ENCODE data around the gene HSD17B4.
A peak's percentile ranks its signal among the peaks of the same experiment; 100 is the strongest.
"Not testable (repeated sequence)": the region's sequence is repeated elsewhere in the genome, so short reads cannot be mapped to it uniquely, and the experiment has no call there.

The HSD17B4 gene

DNA sequence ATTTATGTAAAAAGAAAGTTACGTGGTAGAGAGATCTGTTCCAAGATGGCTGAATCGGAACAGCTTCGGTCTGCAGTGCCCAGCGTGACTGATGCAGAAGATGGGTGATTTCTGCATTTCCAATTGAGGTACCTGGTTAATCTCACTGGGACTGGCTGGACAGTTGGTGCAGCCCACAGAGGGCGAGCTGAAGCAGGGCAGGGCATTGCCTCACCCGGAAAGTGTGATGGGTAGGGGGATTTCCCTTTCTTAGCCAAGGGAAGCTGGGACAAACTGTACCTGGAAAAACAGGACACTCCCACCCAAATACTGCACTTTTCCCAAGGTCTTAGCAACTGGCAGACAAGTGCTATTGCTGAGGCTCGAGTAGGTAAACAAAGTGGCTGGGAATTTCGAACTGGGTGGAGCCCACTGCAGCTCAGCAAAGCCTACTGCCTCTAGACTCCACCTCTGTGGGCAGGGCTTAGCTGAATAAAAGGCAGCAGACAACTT lies 13.1 kb upstream of the HSD17B4 start:
- no peaks in the 10 kb centered on the region for H3K27me3 ChIP-seq (ENCODE audit: low read depth, low read length)
- H2AFZ ChIP-seq (ENCODE audit: low read depth, low read length): no peak overlapping the region
- no peaks in the 10 kb centered on the region for H3K79me2 ChIP-seq (ENCODE audit: low read length)
- no peak overlapping the region for H3K4me3 ChIP-seq (ENCODE audit: low read length)
- no peaks in the 10 kb centered on the region for H3K36me3 ChIP-seq (replicated peaks; ENCODE audit: low read depth, low read length)
- TF ChIP-seq, protein P1, sequence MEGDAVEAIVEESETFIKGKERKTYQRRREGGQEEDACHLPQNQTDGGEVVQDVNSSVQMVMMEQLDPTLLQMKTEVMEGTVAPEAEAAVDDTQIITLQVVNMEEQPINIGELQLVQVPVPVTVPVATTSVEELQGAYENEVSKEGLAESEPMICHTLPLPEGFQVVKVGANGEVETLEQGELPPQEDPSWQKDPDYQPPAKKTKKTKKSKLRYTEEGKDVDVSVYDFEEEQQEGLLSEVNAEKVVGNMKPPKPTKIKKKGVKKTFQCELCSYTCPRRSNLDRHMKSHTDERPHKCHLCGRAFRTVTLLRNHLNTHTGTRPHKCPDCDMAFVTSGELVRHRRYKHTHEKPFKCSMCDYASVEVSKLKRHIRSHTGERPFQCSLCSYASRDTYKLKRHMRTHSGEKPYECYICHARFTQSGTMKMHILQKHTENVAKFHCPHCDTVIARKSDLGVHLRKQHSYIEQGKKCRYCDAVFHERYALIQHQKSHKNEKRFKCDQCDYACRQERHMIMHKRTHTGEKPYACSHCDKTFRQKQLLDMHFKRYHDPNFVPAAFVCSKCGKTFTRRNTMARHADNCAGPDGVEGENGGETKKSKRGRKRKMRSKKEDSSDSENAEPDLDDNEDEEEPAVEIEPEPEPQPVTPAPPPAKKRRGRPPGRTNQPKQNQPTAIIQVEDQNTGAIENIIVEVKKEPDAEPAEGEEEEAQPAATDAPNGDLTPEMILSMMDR (IDR thresholded peaks at IDR 0.05; ENCODE audit: low read depth, low read length): no peak
- TF ChIP-seq EZH2phosphoT487 (IDR thresholded peaks at IDR 0.05; ENCODE audit: low read depth): no peak
- H3K9me3 ChIP-seq (ENCODE audit: insufficient read depth, low read length): no peaks in the 10 kb centered on the region
- H3K27ac ChIP-seq (ENCODE audit: low read length): no peak overlapping the region
- H3K9ac ChIP-seq (ENCODE audit: low read length): no peak overlapping the region
- H4K20me1 ChIP-seq (ENCODE audit: insufficient read depth, low read length): no peaks in the 10 kb centered on the region
- peaks cover 18% of the 10 kb centered on the region for H3K4me1 ChIP-seq (ENCODE audit: low read length)
- no peak overlapping the region for H3K4me2 ChIP-seq (ENCODE audit: low read length)

DNA sequence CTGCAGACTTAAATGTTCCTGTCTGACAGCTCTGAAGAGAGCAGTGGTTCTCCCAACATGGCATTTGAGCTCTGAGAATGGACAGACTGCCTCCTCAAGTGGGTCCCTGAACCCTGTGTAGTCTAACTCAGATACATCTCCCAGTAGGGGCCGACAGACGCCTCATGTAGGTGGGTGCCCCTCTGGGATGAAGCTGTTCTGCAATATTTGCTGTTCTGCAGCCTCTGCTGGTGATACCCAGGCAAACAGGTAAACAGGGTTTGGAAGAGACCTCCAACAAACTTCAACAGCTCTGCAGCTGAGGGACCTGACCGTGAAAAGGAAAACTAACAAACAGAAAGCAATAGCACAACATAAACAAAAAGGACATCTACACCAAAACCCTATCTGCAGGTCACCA lies 12.7 kb upstream of the HSD17B4 start:
- H3K4me2 ChIP-seq (ENCODE audit: low read length): not testable (repeated sequence)

GRCh38 chr5:119444643-119445042 lies 7.7 kb upstream of the HSD17B4 start:
- not testable (repeated sequence) for H3K4me1 ChIP-seq (ENCODE audit: low read length); H3K79me2 ChIP-seq (ENCODE audit: low read length); H3K27ac ChIP-seq (ENCODE audit: low read length); H3K9ac ChIP-seq (ENCODE audit: low read length); H3K4me3 ChIP-seq (ENCODE audit: low read length); H3K4me2 ChIP-seq (ENCODE audit: low read length); H2AFZ ChIP-seq (ENCODE audit: low read depth, low read length); H3K27me3 ChIP-seq (ENCODE audit: low read depth, low read length); H3K9me3 ChIP-seq (ENCODE audit: insufficient read depth, low read length); H4K20me1 ChIP-seq (ENCODE audit: insufficient read depth, low read length); H3K36me3 ChIP-seq (replicated peaks; ENCODE audit: low read depth, low read length)

More for the DNA sequence above, 12.7 kb upstream of the HSD17B4 start:
- H3K4me1 ChIP-seq (ENCODE audit: low read length): peaks cover 14% of the 10 kb centered on the region
- not testable (repeated sequence) for H2AFZ ChIP-seq (ENCODE audit: low read depth, low read length); H3K27ac ChIP-seq (ENCODE audit: low read length); H4K20me1 ChIP-seq (ENCODE audit: insufficient read depth, low read length); H3K27me3 ChIP-seq (ENCODE audit: low read depth, low read length); H3K9ac ChIP-seq (ENCODE audit: low read length); H3K4me3 ChIP-seq (ENCODE audit: low read length); H3K9me3 ChIP-seq (ENCODE audit: insufficient read depth, low read length); H3K36me3 ChIP-seq (replicated peaks; ENCODE audit: low read depth, low read length); H3K79me2 ChIP-seq (ENCODE audit: low read length)

- H3K27ac ChIP-seq (ENCODE audit: low read length): no peak overlapping the region
- H4K20me1 ChIP-seq (ENCODE audit: insufficient read depth, low read length): no peaks in the 10 kb centered on the region
- no peaks in the 10 kb centered on the region for H3K27me3 ChIP-seq (ENCODE audit: low read depth, low read length)
- peaks cover 16% of the 10 kb centered on the region for H3K4me1 ChIP-seq (ENCODE audit: low read length)
- H3K36me3 ChIP-seq (replicated peaks; ENCODE audit: low read depth, low read length): no peaks in the 10 kb centered on the region
- H3K79me2 ChIP-seq (ENCODE audit: low read length): no peaks in the 10 kb centered on the region
- no peak overlapping the region for H3K4me3 ChIP-seq (ENCODE audit: low read length)
- H3K9me3 ChIP-seq (ENCODE audit: insufficient read depth, low read length): no peaks in the 10 kb centered on the region
- no peak overlapping the region for H2AFZ ChIP-seq (ENCODE audit: low read depth, low read length)
- no peak overlapping the region for H3K9ac ChIP-seq (ENCODE audit: low read length)
- no peak overlapping the region for H3K4me2 ChIP-seq (ENCODE audit: low read length)
- TF ChIP-seq, protein P1 (IDR thresholded peaks at IDR 0.05; ENCODE audit: low read depth, low read length): no peak
- no peak for TF ChIP-seq EZH2phosphoT487 (IDR thresholded peaks at IDR 0.05; ENCODE audit: low read depth)
Measured at GRCh38 chr5:119445544-119445943, 6.8 kb upstream of the HSD17B4 start.

DNA sequence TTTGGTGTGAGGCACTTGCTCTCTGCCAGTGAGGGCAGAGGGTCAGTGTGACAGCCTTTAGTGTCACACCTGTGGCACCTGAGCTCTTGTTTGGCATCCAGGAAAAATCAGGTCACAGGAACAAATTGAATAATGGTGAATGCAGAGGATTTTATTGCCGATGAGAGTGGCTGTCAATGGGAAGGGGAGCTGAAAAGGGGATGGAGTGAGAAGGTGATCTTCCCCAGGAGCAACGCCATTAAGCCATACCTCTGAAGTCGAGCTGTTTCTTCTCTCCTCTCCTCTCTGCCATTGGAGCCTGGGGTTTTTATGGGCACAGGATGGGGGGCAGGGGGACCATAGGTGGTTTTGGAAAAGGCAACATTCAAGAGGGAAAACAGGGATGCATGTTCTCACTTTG lies 2.4 kb upstream of the HSD17B4 start:
- Histone ChIP-seq H3K4me2 (ENCODE audit: low read length) (0 out of 2 replicates have a peak overlapping the region, but pooled peaks have one; percentile 12), H3K27me3 (ENCODE audit: low read depth, low read length) (no peaks in the 10 kb centered on the region), H3K4me1 (ENCODE audit: low read length) (peaks cover 37% of the 10 kb centered on the region)

GRCh38 chr5:119450627-119451026 lies 1.7 kb upstream of the HSD17B4 start:
- H3K27me3 ChIP-seq (ENCODE audit: low read depth, low read length); H4K20me1 ChIP-seq (ENCODE audit: insufficient read depth, low read length); H3K9ac ChIP-seq (ENCODE audit: low read length); H3K27ac ChIP-seq (ENCODE audit: low read length); H2AFZ ChIP-seq (ENCODE audit: low read depth, low read length); H3K9me3 ChIP-seq (ENCODE audit: insufficient read depth, low read length); H3K4me3 ChIP-seq (ENCODE audit: low read length); H3K36me3 ChIP-seq (replicated peaks; ENCODE audit: low read depth, low read length): not testable (repeated sequence)
- peak overlapping the region; percentile 12; the same call in 1 of the 2 replicates for H3K4me2 ChIP-seq (ENCODE audit: low read length)
- peaks cover 37% of the 10 kb centered on the region for H3K4me1 ChIP-seq (ENCODE audit: low read length)
- peaks cover 13% of the 10 kb centered on the region for H3K79me2 ChIP-seq (ENCODE audit: low read length)

More for the DNA sequence above, 2.4 kb upstream of the HSD17B4 start:
- peaks cover 13% of the 10 kb centered on the region for H3K79me2 ChIP-seq (ENCODE audit: low read length)
- no peak overlapping the region for H3K4me3 ChIP-seq (ENCODE audit: low read length)
- no peaks in the 10 kb centered on the region for H3K36me3 ChIP-seq (replicated peaks; ENCODE audit: low read depth, low read length)
- no peak overlapping the region for H3K27ac ChIP-seq (ENCODE audit: low read length)
- H4K20me1 ChIP-seq (ENCODE audit: insufficient read depth, low read length): no peaks in the 10 kb centered on the region
- H3K9me3 ChIP-seq (ENCODE audit: insufficient read depth, low read length): no peaks in the 10 kb centered on the region
- H3K9ac ChIP-seq (ENCODE audit: low read length): no peak overlapping the region
- H2AFZ ChIP-seq (ENCODE audit: low read depth, low read length): no peak overlapping the region
- no peak for TF ChIP-seq EZH2phosphoT487 (IDR thresholded peaks at IDR 0.05; ENCODE audit: low read depth)
- TF ChIP-seq, protein P1 (IDR thresholded peaks at IDR 0.05; ENCODE audit: low read depth, low read length): no peak
